OCI-LY1 (cell line): Measurements from ENCODE around the gene DMKN.

Source experiments
- H2AFZ ChIP-seq: fragments of 200-600 bp; sonication (generic), shearing (Covaris generic); 2 replicates; pipeline ENCODE4 v1.6.0; 2014; ENCODE audit warnings: antibody characterized with exemption, mild to moderate bottlenecking, low read length
- H3F3A ChIP-seq: fragments of 200-600 bp; sonication (generic), shearing (Covaris generic); 2 replicates; pipeline ENCODE4 v1.6.0; 2014; ENCODE audit warnings: mild to moderate bottlenecking, antibody characterized with exemption, low read length, moderate library complexity; ENCODE audit not compliant: insufficient read depth
- H3K27ac ChIP-seq: fragments of 200-600 bp; sonication (generic); 2 replicates; pipeline ENCODE4 v1.5.1; 2014; ENCODE audit warnings: low read length, mixed run types, mild to moderate bottlenecking, low read depth; ENCODE audit not compliant: poor library complexity, severe bottlenecking
- H3K27me3 ChIP-seq: fragments of 200-600 bp; sonication (generic); 2 replicates; pipeline ENCODE4 v1.6.0; 2014; ENCODE audit warnings: antibody characterized with exemption, mild to moderate bottlenecking, low read length, moderate library complexity; ENCODE audit not compliant: insufficient read depth
- H3K36me3 ChIP-seq: fragments of 200-600 bp; sonication (generic); 2 replicates; pipeline ENCODE4 v1.6.1; 2014; ENCODE audit warnings: mild to moderate bottlenecking, antibody characterized with exemption, low read length, moderate library complexity, mixed read lengths; ENCODE audit not compliant: insufficient read depth
- H3K4me1 ChIP-seq: fragments of 200-600 bp; sonication (generic); 2 replicates; pipeline ENCODE4 v1.5.1; 2014; ENCODE audit warnings: mild to moderate bottlenecking, low read length, moderate library complexity; ENCODE audit not compliant: insufficient read depth, severe bottlenecking
- H3K4me2 ChIP-seq: fragments of 200-600 bp; sonication (generic), shearing (Covaris generic); 2 replicates; pipeline ENCODE4 v1.6.1; 2014; ENCODE audit warnings: low read length
- H3K4me3 ChIP-seq: fragments of 200-600 bp; sonication (generic); 2 replicates; pipeline ENCODE4 v1.5.1; 2014; ENCODE audit warnings: low read length, low read depth, mild to moderate bottlenecking, mixed read lengths; ENCODE audit not compliant: poor library complexity, severe bottlenecking
- H3K79me2 ChIP-seq: fragments of 200-600 bp; shearing (Covaris generic); 2 replicates; pipeline ENCODE4 v1.6.1; 2016; ENCODE audit warnings: mixed run types, low read length, mixed read lengths; ENCODE audit not compliant: insufficient read depth
- H3K9ac ChIP-seq: fragments of 200-600 bp; sonication (generic), shearing (Covaris generic); 2 replicates; pipeline ENCODE4 v1.6.1; 2014; ENCODE audit warnings: mild to moderate bottlenecking, low read length, mixed read lengths
- H3K9me2 ChIP-seq: fragments of 200-600 bp; sonication (generic), shearing (Covaris generic); 2 replicates; pipeline ENCODE4 v1.6.1; 2014; ENCODE audit warnings: low read depth, mild to moderate bottlenecking, low read length, mixed read lengths
- H3K9me3 ChIP-seq: fragments of 200-600 bp; shearing (Covaris generic); 2 replicates; pipeline ENCODE4 v1.6.1; 2014; ENCODE audit warnings: low read length, mixed read lengths
- H4K20me1 ChIP-seq: fragments of 200-600 bp; sonication (generic), shearing (Covaris generic); 2 replicates; pipeline ENCODE4 v1.6.0; 2016; ENCODE audit warnings: mild to moderate bottlenecking, low read length; ENCODE audit not compliant: insufficient read depth
- EZH2 ChIP-seq: fragments of 200-600 bp; sonication (generic), shearing (Covaris generic); IDR thresholded peaks from 2 replicates; pipeline ENCODE4 v1.8.0; 2017; ENCODE audit warnings: borderline replicate concordance, mixed run types, mild to moderate bottlenecking, antibody characterized with exemption, low read length, moderate library complexity, mixed read lengths
- TF ChIP-seq, protein P1 (sequence below): fragments of 200-600 bp; sonication (generic), shearing (Covaris generic); IDR thresholded peaks from 2 replicates; pipeline ENCODE4 v1.5.1; 2017; ENCODE audit warnings: mild to moderate bottlenecking, antibody characterized with exemption, low read length, moderate library complexity, mixed read lengths

Gene DMKN

DNA sequence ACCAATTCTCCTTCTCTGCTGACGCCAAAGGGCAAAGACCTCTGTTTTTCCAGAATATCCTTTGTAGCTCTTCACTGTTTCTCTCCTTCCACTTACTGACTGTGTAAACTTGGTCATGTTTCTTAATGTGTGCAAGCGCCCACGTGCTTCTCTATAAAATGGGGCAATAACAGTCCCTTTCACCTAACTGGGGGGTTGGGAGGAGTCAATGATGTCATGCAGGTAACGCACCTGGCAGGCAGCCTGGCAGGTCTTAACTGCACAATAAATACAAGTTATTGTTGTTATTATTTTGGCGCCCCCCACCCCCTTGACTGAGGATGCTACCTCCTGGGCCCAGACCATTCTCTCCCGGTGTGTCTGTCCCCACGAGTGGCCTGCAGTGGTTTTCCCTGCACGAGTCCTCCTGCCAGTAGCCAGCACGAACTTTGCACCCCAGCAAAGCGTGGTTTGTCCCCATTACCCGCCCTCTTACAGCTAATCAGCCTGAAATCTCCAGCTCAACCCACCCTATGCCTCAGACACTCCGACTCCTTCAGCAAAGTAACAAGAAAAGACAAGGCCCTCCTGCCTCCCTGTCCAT, 9.4 kb upstream of the DMKN start:
- Histone ChIP-seq H3K9me2 (no peaks in the 10 kb centered on the region), H3K79me2 (no peaks in the 10 kb centered on the region), H3K9me3 (no peaks in the 10 kb centered on the region), H3K4me3 (no peak overlapping the region), H3K9ac (no peak overlapping the region), H3K36me3 (no peaks in the 10 kb centered on the region), H3F3A (no peaks in the 10 kb centered on the region), H3K27me3 (0 out of 2 replicates have a peak, but pooled peaks cover 10% of the 10 kb centered on the region), H4K20me1 (no peaks in the 10 kb centered on the region), H3K4me1 (no peaks in the 10 kb centered on the region), H3K4me2 (no peak overlapping the region), H3K27ac (no peak overlapping the region), H2AFZ (no peak overlapping the region)
- TF ChIP-seq, protein P1, sequence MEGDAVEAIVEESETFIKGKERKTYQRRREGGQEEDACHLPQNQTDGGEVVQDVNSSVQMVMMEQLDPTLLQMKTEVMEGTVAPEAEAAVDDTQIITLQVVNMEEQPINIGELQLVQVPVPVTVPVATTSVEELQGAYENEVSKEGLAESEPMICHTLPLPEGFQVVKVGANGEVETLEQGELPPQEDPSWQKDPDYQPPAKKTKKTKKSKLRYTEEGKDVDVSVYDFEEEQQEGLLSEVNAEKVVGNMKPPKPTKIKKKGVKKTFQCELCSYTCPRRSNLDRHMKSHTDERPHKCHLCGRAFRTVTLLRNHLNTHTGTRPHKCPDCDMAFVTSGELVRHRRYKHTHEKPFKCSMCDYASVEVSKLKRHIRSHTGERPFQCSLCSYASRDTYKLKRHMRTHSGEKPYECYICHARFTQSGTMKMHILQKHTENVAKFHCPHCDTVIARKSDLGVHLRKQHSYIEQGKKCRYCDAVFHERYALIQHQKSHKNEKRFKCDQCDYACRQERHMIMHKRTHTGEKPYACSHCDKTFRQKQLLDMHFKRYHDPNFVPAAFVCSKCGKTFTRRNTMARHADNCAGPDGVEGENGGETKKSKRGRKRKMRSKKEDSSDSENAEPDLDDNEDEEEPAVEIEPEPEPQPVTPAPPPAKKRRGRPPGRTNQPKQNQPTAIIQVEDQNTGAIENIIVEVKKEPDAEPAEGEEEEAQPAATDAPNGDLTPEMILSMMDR = no peak
- no peak for TF ChIP-seq EZH2

DNA sequence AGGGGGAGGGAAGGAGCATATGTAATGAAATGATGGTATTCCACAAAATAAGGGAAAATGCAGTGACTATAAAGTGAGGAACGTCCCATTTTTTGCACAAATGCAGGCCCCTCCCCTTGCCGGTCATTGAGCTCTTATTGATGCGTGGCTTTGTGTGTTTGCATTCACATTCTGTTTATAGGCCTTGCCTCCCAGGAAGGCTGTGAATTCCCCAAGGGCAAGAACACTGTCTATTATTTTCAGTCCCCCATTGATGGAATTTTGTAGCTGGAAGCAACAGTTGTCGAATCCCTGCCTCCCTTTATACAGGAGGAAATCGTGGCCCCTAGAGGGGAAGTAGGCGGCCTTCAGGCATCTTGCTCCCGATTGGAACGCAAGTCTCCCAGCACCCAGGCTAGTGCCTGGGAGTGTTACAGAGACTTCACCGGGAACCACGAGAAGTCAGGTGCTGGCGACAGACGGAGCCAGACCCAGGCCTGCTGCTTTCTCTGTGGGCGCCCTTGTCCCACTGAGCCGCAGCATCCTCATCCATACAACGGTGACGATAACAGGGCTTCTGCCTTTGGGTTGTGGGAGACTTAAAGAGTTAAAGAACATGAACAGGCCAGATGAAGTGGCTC, 7.8 kb upstream of the DMKN start:
- no peaks in the 10 kb centered on the region for H3K9me2 ChIP-seq
- H3K27ac ChIP-seq = no peak overlapping the region
- no peak overlapping the region for H3K4me3 ChIP-seq
- no peaks in the 10 kb centered on the region for H3K9me3 ChIP-seq
- H3K27me3 ChIP-seq = 0 out of 2 replicates have a peak, but pooled peaks cover 6% of the 10 kb centered on the region
- no peaks in the 10 kb centered on the region for H3K79me2 ChIP-seq
- no peak overlapping the region for H3K4me2 ChIP-seq
- no peaks in the 10 kb centered on the region for H3K36me3 ChIP-seq
- no peaks in the 10 kb centered on the region for H4K20me1 ChIP-seq
- H2AFZ ChIP-seq = no peak overlapping the region
- H3K9ac ChIP-seq = no peak overlapping the region
- no peaks in the 10 kb centered on the region for H3K4me1 ChIP-seq
- TF ChIP-seq, protein P1 = no peak
- TF ChIP-seq EZH2 = no peak
- no peaks in the 10 kb centered on the region for H3F3A ChIP-seq

DNA sequence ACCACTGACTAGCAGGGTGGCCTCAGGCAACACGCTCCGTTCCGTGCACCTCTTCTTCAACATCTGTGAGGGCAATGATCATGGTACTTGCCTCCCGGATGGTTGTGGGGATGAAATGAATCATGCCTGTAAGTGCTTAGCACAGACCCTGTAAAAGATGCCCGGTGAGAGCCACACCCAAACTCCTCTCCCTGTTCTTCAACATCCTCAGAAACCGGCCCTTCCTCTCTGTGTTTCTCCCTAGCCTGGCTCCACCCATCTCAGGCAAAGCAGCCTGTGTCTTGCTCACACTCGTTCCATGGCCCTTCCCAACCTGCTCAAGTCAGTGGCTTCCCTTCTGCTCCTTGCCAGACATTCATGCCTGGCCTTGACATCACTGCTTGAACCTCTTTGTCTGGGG, 5.8 kb upstream of the DMKN start:
- TF ChIP-seq, protein P1 = no peak
- no peak for TF ChIP-seq EZH2
- H3K9me2 ChIP-seq = no peaks in the 10 kb centered on the region
- H3K4me2 ChIP-seq = no peak overlapping the region
- H3K36me3 ChIP-seq = no peaks in the 10 kb centered on the region
- H3F3A ChIP-seq = no peaks in the 10 kb centered on the region
- no peaks in the 10 kb centered on the region for H3K4me1 ChIP-seq
- H3K27ac ChIP-seq = no peak overlapping the region
- H3K9me3 ChIP-seq = no peaks in the 10 kb centered on the region
- no peak overlapping the region for H2AFZ ChIP-seq
- no peaks in the 10 kb centered on the region for H3K79me2 ChIP-seq
- H4K20me1 ChIP-seq = no peaks in the 10 kb centered on the region
- no peak overlapping the region for H3K4me3 ChIP-seq
- H3K27me3 ChIP-seq = 0 out of 2 replicates have a peak, but pooled peaks cover 5% of the 10 kb centered on the region
- H3K9ac ChIP-seq = no peak overlapping the region
